HuH-7.5 (cell line): ENCODE measurements around the gene RASIP1.
"Not testable (repeated sequence)": the region's sequence is repeated elsewhere in the genome, so short reads cannot be mapped to it uniquely, and the experiment has no call there.

Experiments
- DNase-seq: peaks from one replicate; pipeline ENCODE4 v3.0.0; 2011; ENCODE audit warnings: low spot score

Gene RASIP1

DNA sequence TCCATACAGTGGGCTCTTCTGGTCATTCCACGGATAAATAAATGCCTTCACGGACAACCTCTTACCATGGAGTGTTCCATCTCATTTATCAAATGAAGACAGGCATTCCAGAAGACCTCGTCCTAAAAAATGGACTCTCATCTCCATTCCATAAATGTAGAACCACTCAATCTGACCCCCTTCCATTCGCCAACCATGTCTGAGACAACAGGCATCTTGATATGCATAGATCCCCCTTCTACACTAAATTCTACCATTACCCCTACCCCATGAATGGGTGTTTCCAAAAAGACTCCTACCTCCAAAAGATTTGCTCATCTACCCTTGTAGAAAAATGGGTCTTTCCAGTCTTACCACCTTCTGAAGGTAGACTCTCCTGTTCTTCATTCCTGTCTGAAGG lies 9.0 kb downstream of the RASIP1 start:
- no peak for DNase-seq

DNA sequence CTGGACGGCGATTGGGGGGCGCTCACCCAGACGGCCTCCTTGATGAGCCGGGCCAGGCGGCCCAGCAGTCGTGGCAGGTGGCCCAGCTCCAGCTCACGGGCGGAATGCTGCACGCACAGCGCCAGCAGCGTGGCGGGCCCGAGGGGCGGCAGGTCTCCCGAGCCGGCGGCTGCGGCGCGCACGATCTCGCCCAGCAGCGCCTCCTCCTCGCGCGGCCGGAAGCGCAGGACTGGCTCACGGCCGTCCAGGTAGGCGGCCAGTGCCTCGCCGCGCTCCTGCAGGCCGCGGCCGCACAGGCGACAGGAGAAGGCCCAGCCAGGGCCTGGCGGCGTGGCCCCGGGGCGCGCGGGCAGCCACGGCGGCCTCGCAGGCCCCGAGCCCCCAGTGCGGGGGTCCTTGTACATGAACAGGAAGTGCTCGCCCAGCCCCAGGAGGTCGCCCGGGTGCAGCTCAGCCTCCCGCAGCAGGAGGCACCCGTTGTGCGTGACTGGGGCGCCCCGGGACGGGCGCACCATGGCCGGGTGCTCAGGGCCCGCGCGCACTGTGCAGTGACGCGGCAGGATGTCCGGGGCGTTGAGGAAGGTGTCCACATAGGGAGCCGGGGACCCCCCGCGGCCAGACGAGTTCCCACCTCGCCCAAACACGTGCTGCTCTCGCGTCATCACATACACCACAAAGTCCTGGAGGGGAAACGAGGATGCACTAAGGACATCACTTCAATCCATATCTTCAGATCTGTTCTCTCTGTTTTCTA lies 11.3 kb downstream of the RASIP1 start:
- no peak for DNase-seq

DNA sequence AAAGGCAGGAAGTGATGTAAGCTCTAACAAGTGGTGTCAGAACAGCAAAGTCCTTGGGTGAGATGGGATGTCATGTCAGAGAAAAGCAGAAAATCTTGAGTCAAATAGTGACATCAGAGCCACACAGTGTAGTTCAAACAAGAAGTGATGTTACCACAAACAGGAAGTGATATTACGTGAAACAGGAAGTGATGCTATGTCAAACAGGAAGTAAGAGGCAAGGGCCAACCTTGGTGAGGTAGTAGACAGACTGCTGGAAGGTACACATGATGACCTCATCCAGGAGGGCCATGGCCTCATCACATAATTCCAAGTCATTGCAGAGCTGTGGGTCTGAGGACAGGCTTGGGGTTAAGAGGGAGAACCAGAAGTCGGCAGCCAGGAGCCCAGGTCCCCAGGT lies 13.9 kb downstream of the RASIP1 start:
- no peak for DNase-seq

DNA sequence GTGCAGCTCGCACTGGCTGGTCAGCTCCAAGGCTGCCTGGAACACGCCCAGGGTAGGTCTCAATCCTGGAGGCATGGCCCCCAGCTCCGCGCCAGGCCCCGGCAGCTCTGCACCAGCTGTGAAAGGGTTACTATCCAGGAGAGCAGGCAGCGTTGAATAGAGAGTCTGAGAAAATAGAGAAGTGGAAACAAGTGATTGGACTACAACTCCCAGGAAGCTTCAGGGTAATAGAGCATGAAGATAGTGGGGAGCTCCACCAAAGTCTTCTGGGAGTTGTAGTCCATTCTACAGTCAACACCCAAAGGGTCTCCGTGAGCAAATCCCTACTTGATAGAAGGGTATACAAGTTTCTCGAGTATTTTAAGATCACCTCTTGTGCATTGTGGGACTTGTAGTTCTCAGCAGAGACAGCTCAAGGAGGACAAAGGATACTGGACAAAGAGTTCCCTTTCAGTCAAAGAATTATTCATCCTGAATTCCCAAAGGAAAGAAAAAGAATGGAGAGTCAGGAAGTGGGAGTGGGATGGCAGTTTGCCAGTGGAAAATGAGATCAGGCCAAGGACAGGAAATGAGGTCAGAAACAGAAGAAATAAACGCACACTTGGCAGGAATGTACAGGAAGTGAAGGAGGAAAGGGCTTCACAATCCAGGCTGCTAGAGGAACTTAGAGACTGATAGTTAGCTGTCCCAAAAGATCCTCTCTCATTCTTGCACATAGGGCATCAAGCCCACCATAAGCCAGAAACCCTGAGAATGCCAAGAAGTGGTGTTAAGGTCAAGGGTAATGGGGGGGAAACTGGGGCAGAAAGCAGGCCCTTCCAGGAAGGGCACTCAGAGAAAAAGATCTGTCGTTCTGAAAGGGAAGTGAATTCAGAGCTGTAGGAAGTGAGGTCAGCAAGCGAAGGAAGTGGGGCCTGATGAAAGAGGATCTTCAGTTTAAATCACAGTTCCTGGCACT lies 15.3 kb downstream of the RASIP1 start:
- DNase-seq: no peak

DNA sequence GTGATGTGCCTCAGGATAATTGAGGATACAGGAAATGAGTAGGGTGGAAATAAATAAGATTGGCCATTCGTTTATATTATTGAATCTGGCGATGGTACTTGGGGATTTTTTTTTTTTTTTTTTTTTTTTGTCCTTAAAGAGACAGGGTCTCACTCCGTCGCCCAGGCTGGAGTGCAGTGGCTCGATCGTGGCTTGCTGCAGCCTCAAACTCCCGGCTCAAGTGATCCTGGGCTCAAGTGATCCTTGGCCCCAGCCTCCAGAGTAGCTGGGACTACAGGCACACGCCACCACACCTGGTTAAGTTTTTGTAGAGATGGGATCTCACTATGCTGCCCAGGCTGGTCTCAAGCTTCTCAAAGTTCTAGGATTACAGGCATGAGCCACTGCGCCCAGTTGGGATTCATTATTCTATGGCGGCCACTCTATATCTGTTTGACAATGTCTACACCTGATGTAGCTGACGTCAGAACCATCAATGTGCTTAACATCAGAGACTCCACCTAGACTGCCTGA lies 18.2 kb downstream of the RASIP1 start:
- no peak for DNase-seq

DNA sequence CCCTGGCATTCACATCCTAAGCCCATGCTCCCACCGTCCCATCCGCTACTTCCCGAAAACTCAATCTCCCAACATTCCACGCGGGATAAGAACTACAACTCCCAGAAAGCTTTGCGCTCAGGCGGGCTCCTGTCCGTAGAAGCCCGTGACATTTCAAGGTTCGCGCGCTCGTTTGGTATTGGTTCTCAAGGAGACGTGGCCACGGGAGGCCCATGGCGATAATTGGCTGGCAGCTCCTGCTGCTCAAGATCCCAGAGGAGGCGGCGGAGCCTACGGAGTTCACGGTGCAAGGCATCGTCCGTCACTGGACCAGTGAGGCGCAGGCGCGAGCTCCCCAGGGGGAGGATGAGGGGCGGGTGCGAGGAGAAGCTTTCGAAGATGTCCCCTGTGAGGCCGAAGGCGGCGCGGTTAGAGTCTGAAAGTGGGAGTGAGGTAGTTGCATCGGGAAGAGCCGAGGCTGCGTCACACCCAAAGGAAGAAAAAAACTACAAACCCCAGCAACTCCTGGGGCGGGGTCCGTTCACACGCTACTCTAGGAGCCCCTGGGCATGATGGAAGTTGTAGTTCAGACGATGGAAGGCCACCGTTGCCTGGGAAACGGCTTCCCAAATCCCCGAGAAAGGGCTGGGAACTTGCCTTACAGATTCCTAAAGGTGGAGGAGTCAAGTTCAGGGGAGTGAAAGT lies 19.7 kb downstream of the RASIP1 start:
- DNase-seq: peak; percentile 100

DNA sequence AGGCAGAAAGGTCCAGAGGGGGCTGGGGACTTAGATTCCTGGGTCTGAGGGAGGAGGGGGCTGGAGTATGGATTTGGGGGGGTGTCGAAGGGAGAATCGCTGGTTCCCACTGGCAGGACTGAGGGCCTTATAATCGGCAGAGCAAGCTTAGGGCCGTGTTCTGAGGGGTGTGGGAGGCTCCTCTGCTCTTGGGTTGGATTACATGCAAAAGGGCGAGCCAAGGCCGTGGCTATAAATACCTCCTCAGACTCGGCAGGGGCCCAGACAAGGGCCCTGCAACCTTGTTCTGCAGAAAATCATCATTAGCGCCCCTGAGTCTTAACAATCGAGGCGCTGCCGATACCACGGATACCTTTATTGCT lies 20.2 kb downstream of the RASIP1 start:
- no peak for DNase-seq

DNA sequence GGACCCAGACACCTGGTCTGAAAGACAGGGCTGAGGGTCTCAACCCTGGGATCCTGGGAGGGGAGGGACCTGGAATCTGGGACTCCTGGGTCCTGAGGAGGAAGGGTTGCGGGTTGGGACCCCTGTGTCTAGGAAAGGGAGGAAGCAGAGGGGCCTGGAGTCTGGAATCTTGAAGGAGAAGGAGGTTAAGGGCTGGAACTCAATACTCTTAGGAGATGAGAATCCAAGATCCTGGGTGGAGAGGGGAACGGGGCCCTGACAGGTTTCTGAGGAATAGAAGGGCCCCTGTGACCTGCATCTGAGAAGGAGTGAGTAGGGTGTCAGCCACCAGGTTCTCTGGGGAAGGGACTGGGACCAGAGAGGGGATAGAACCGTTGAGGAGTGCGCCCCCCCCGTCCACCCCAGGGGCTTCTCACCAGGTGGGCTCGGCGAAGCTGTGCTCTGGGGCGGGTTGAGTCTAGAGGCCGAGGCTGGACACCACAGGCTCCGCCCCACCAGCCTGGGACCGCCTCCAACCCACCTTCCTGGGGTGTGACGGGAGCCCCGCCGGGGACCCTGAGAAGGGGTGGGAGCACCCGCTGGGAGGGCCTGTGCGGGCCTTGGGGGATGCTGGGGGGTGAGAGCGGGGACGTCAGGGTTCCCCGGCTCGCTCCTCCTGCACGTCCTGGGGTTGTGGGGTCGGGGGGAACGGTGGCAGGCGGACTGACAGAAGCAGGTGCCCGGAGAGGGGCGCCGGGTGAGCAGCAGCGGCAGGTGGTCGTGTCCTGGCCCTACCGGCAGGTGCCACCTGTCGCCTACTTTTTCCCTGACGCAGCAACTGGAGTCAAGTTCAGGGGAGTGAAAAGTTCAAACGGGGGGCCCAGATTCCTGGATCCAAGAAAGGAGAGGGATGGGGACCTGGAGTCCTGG lies 20.9 kb downstream of the RASIP1 start, which contains the start of gene MAMSTR:
TSS of gene MAMSTR (minus strand) at position 463 of the 909 bp plus-strand sequence. CDS start 694 bp downstream, outside the sequence.
- DNase-seq: no peak

DNA sequence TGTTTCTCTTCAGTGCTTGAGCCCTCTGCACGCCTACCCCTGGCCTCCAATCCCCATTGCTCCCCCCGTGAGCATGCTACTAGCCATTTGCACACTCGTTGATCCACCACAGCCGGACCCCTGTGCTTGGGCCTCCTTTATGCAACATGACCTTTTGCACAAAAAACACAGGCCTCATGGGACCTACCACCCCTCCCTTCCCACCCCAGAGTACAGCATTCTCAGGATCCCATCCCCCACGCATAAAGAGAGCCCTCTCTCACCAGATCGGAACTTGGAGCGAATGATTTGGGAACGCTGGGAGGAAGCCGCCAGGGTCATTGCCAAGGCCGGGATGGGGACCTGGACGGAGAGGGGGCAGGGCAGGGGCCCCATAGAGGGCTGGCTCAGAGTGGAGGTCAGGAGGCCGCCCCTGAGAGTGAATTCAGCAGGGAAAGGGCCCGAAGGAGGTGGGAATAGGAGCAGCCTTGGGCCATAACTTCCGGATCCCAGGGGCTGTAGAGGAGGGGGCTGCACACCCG lies 21.6 kb downstream of the RASIP1 start:
- no peak for DNase-seq

DNA sequence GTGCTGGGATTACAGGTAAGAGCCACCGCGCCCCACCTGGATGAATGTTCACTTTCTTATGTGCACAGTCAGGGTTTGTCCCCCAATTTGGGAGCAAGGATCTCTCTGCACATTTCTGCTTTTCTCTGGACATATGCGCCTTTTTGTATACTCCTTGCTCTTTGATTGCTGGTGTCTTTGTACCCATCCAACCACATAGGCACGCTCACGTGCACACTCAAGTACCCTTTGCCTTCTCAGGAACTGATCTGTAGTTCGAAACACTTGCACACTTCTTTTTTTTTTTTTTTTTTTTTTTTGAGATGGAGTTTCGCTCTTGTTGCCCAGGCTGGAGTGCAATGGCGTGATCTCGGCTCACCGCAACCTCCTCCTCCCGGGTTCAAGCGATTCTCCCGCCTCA lies 22.3 kb downstream of the RASIP1 start:
- DNase-seq: not testable (repeated sequence)

DNA sequence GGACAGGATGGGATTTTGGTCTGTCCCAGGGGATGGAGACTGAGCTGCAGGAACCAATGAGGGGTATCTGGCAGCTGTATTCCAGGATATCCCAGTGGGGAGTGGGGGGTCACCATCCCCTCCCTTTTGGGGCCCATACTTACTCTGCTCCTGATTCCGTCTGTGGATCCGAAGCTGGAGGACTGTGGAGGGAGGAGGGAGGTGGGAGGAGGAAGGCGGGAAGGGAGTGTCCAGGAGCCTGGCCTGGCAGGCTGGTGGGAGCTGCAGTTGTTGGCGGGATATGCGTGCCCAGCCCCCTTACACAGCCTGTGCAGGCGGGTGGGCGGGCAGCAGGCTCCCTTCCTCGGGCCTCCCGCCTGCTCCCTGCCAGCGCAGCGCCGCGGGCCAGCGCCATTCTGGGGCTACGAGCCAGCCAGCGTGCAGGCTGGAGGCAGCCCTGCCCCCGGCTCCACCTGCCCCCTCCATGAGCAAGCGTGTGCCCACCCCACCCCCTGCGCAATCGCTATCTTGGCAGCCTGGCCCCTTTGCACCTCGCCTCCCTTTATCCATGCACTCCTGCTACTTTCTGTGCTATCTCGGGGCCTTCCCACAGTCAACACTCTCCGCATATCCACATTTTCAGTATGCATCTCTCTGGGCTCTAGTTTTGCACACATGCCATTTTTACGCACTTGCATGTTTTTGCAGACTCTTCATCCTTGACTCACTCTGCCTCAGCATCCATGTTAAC lies 23.7 kb downstream of the RASIP1 start:
- DNase-seq: no peak

DNA sequence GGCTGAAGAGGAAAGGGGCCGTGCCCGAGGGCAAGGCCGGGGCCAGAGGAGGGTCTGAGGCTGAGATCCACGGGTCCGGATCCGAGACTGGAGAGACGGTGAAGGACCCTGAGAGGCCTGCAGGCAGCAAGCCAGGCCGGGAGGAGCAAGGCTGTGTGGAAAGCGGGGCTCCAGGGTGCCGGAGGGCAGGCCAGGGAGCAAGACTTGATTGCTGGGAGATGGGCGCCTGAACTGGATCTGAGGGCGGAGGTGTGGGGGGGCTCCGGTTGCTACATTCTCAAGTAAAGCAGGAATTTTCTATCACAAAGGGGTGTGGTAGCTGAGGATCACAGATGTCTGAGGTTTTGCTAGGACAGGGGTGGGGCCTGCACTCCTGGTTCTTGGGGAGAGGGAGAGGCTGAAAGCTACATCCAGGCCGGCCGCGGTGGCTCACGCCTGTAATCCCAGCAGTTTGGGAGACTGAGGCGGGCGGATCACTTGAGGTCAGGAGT lies 24.7 kb downstream of the RASIP1 start:
- no peak for DNase-seq

DNA sequence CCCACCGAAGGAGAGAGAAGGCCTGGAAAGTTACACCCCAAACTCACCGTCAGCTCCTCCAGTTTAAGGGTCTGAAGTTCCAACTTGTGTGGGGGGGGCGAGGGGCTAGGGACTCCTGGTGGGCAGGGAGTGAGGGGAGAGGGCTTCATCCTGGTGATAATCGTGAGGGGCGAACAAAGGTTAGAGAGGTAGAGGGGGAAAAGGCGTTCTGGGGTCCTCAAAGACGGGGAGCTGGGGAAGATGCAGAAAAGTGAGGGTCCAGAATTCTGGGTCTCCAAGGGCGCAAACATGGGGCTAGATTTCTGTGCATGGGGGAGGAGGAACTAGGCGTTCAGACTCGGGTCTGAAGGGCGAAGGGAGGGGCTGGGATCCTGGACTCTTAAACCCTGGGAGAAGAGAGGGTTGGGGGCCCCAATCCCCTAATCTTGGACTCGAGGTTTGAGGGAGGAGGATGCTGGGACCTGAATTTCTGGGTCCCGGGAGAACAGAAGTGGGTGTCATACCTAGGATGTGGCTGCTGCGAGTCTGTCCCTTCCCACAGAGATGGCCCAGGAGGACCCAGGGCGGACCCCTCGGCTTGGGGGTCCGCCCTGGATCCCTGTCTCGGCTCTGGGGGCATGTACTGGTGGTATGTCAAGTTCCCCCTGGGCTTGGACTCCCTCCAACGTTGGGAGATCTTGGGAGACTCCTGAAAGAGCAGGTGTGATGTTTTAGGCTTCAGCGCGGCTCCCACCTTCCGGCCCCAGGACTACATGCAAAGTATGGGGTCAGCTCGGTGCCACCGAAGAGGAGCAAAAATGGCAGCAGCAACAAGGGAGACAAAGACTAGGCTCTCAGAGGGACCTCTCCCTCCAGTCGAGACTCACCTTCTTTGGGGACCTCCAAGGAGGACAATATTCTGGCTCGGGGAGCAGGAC lies 25.4 kb downstream of the RASIP1 start:
- no peak for DNase-seq

DNA sequence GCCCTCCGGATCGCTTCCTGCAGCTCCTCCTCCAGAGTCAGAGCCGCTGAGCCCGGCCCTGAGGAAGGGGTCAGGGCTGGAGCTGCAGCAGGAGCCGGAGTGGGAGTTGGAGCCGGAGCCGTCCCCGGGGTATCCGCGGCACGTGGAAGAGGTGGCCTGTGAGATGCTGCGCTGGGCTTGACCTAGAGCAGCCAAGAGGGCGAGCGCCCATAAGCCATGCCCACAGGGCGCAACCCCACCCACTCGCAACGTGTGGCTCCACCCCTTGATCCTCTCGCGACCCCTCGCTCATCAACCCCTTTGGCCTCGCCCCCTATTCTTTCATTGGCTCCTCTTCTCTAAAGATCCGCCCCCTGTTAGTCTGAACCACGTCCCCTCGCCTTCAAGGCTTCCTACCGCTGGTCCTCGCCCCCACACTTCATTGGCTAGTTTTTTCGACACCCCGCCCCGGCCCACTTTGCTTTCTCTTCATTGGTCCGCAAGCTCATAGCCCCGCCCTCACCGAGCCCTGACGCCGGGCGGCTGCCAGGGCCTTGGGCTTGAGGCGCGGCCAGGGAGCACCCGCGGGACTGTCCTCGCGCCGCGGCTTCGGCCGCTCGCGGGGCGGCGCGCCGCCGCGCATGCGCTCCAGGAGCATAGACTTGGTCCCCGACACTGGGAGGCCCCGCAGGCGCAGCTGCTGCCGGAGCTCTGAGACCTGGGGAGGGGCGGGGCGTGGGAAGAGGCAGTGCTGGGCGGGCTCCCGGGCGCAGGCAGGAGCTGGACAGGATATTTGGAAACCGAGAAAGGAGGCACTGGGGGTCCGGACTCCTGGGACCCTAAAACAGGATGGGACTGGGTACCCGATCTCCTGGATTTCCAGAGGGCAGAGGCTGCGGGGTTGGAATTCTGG lies 26.3 kb downstream of the RASIP1 start:
- peak; percentile 99 for DNase-seq

DNA sequence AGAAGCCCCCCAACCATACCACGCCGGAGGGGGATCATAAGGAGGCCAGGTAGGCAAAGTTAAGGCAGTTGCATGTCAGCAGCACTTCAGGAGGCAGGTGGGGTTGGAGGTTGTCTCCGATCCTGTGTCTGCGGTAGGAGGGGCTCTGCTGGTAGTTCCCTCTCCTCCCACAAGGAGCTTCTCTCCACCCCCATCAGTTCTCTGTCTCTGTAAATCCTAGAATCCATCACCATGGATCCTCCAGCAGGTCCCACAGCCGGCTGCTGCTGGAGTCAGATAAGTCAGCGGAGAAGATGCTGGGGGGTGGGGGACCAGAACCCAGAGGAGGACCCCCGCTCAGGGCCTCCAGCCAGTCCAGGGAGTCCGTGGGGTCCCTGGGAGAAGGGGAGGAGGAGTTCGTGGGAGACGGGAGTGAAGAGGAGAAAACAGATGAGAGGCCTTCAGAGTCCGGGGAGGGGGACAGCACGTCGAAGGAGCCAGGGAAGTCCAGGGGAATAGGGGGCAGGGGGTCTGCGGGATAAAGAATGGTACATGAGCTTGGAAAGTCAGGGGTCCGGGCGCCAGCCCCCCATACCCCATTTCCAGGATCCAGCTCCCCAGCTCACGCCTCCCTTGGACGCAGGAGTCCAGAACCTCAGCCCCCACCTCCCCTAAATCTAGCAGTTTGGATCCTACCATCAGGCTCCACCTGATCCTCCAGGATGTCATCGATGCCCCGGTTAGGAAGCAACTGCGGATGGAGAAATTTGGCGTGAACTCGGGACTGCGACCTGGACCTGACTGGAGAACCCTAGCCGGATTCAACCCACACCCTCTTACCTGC lies 27.2 kb downstream of the RASIP1 start:
- no peak for DNase-seq

DNA sequence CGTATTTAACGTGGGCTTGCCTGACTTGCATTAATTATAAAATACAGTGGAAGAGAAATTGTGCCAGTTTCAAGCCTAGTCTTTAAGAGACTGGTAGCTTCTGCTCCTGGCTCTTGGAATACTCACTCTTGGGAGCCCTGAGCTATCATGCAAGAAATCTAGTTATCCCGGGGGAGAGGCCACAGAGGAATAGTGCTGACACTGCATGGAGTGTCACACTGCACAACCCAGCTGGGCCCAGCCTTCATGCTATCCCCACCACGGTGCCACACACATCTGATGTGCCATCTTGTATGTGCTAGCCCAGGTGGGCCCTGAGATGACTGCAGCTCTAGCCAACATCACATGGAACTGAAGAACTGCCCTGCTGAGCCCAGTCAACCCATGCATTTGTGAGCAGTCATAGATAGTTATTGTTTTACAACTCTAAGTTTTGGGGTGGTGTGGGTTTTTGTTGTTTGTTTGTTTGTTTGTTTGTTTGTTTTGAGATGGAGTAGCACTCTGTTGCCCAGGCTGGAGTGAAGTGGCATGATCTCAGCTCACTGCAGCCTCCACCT lies 29.2 kb downstream of the RASIP1 start:
- DNase-seq: no peak

DNA sequence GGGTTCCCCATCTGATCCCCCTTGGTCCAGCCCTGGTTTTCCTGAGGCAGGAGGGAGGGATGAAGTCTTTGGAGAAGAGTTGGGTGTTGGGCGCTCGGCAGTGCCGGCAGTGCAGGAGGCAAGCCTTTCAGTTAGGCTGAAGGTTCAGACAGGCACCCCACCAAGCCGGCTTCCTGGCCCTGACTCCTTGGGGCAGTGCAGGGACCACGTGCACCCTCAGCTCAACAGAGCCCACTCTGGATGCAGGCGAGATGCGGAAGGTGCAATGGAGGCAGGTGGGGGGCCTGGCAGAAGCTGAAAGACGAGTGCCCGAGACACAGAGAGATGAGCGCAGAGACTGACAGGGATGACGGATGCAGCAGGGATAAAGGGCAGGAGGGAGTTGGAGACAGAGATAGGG lies 31.9 kb downstream of the RASIP1 start:
- no peak for DNase-seq
